Neural progenitor cell (in vitro differentiated cells): ENCODE measurements around the gene SLC34A2. TPM values are rescaled to one million over a fixed set of nuclear protein-coding genes. Genes with fewer than 3 reads are reported as not detected.
A peak's percentile ranks its signal among the peaks of the same experiment; 100 is the strongest.

ENCODE experiments used
- DNase-seq: peaks from one replicate; pipeline ENCODE4 v3.0.0-alpha.2; 2016; ENCODE audit warnings: low spot score
- H2AFZ ChIP-seq: fragments of 200-600 bp; sonication (generic); replicated peaks from 2 replicates; pipeline ENCODE4 v1.6.1; 2016; ENCODE audit warnings: antibody characterized with exemption
- H3F3A ChIP-seq: fragments of 200-600 bp; sonication (generic); 2 replicates; pipeline ENCODE4 v1.6.1; 2016; ENCODE audit warnings: antibody characterized with exemption, low read depth
- H3K27ac ChIP-seq: fragments of 200-600 bp; sonication (generic); 2 replicates; pipeline ENCODE4 v1.5.1; 2016; ENCODE audit warnings: mild to moderate bottlenecking
- H3K27me3 ChIP-seq: fragments of 200-600 bp; sonication (generic); 2 replicates; pipeline ENCODE4 v1.6.1; 2016; ENCODE audit warnings: mild to moderate bottlenecking, moderate library complexity
- H3K36me3 ChIP-seq: fragments of 200-600 bp; sonication (generic); 2 replicates; pipeline ENCODE4 v1.5.1; 2016
- H3K4me1 ChIP-seq: fragments of 200-600 bp; sonication (generic); 2 replicates; pipeline ENCODE4 v1.6.1; 2016; ENCODE audit warnings: mixed run types
- H3K4me2 ChIP-seq: fragments of 200-600 bp; sonication (generic); 2 replicates; pipeline ENCODE4 v1.6.1; 2016
- H3K4me3 ChIP-seq: fragments of 200-600 bp; sonication (generic); 2 replicates; pipeline ENCODE4 v1.5.1; 2016
- H3K79me2 ChIP-seq: fragments of 200-600 bp; sonication (generic); 2 replicates; pipeline ENCODE4 v1.6.1; 2016; ENCODE audit warnings: low read depth
- H3K9ac ChIP-seq: fragments of 200-600 bp; sonication (generic); 2 replicates; pipeline ENCODE4 v1.6.1; 2016
- H3K9me3 ChIP-seq: fragments of 200-600 bp; sonication (generic); 2 replicates; pipeline ENCODE4 v1.5.1; 2016; ENCODE audit warnings: low read depth
- H4K20me1 ChIP-seq: fragments of 200-600 bp; sonication (generic); 2 replicates; pipeline ENCODE4 v1.6.1; 2016; ENCODE audit warnings: low read depth
- H3K27ac Mint-ChIP-seq: 3 replicates; pipeline ENCODE4 v1.8.0; 2021; ENCODE audit warnings: mixed read lengths
- H3K27me3 Mint-ChIP-seq: 2 replicates; pipeline ENCODE4 v1.8.0; 2022; ENCODE audit warnings: low read depth, mild to moderate bottlenecking, inconsistent platforms, moderate library complexity, mixed read lengths; ENCODE audit not compliant: insufficient read depth
- H3K36me3 Mint-ChIP-seq: 3 replicates; pipeline ENCODE4 v1.8.0; 2021; ENCODE audit warnings: mixed read lengths
- H3K4me1 Mint-ChIP-seq: 3 replicates; pipeline ENCODE4 v1.8.0; 2021; ENCODE audit warnings: mixed read lengths
- H3K4me3 Mint-ChIP-seq: 3 replicates; pipeline ENCODE4 v1.8.0; 2021; ENCODE audit warnings: mild to moderate bottlenecking, moderate library complexity, mixed read lengths
- H3K9me3 Mint-ChIP-seq: 3 replicates; pipeline ENCODE4 v1.8.0; 2020; ENCODE audit warnings: mixed read lengths
- CTCF ChIP-seq: fragments of 200-600 bp; sonication (generic); IDR thresholded peaks from 2 replicates; pipeline ENCODE4 v1.5.1; 2017; ENCODE audit warnings: antibody characterized with exemption, mild to moderate bottlenecking
- EZH2 ChIP-seq: fragments of 200-600 bp; sonication (generic); IDR thresholded peaks from 2 replicates; pipeline ENCODE4 v1.6.1; 2017; ENCODE audit warnings: antibody characterized with exemption, mild to moderate bottlenecking, moderate library complexity
- EZH2phosphoT487 ChIP-seq: fragments of 200-600 bp; sonication (generic); IDR thresholded peaks from 2 replicates; pipeline ENCODE4 v1.6.1; 2017; ENCODE audit warnings: antibody characterized with exemption
- total RNA-seq: library from RNA; depleted of rRNA; stranded (reverse); fragments of >200 nt; gene quantifications from 2 replicates; pipeline ENCODE4 v1.2.3, GENCODE V29; 2015; ENCODE audit warnings: low replicate concordance

SLC34A2 gene
- total RNA-seq, 1 donor from 2014 or later = not detected

GRCh38 chr4:25704516-25704915, 48.9 kb downstream of the SLC34A2 start:
- Histone ChIP-seq H3K4me2 (no peak overlapping the region), H3F3A (no peaks in the 10 kb centered on the region), H3K36me3 (no peaks in the 10 kb centered on the region), H3K27ac (no peak overlapping the region), H3K9ac (no peak overlapping the region), H2AFZ (no peak overlapping the region), H3K79me2 (no peaks in the 10 kb centered on the region), H3K9me3 (no peaks in the 10 kb centered on the region), H3K27me3 (no peaks in the 10 kb centered on the region), H3K4me3 (no peak overlapping the region), H3K4me1 (no peaks in the 10 kb centered on the region), H4K20me1 (no peaks in the 10 kb centered on the region)
- peaks cover 5% of the 10 kb centered on the region for H3K9me3 Mint-ChIP-seq
- H3K4me1 Mint-ChIP-seq = peaks cover 3% of the 10 kb centered on the region
- H3K27me3 Mint-ChIP-seq = peaks cover 3% of the 10 kb centered on the region
- no peak overlapping the region for H3K4me3 Mint-ChIP-seq
- H3K27ac Mint-ChIP-seq = no peak overlapping the region
- no peak for TF ChIP-seq EZH2
- TF ChIP-seq CTCF = no peak
- no peak for TF ChIP-seq EZH2phosphoT487
- no peak for DNase-seq
- H3K36me3 Mint-ChIP-seq = no peaks in the 10 kb centered on the region

- no peaks in the 10 kb centered on the region for H3K4me1 Mint-ChIP-seq
- H3K4me3 Mint-ChIP-seq = no peak overlapping the region
- Histone ChIP-seq H3K79me2 (no peaks in the 10 kb centered on the region), H3K4me3 (no peak overlapping the region), H3K9me3 (no peaks in the 10 kb centered on the region), H3K4me1 (no peaks in the 10 kb centered on the region), H3K36me3 (no peaks in the 10 kb centered on the region), H3K27me3 (no peaks in the 10 kb centered on the region), H4K20me1 (no peaks in the 10 kb centered on the region), H3K4me2 (no peak overlapping the region), H3F3A (no peaks in the 10 kb centered on the region), H3K9ac (no peak overlapping the region), H2AFZ (peak overlapping the region; percentile 43), H3K27ac (no peak overlapping the region)
- no peaks in the 10 kb centered on the region for H3K36me3 Mint-ChIP-seq
- peaks cover 7% of the 10 kb centered on the region for H3K9me3 Mint-ChIP-seq
- DNase-seq = no peak
- H3K27ac Mint-ChIP-seq = no peak overlapping the region
- peaks cover 5% of the 10 kb centered on the region for H3K27me3 Mint-ChIP-seq
- TF ChIP-seq EZH2phosphoT487 = no peak
- no peak for TF ChIP-seq EZH2
- no peak for TF ChIP-seq CTCF
Measured at GRCh38 chr4:25710637-25711036, 55.0 kb downstream of the SLC34A2 start.

- peak overlapping the region; percentile 15 for H2AFZ ChIP-seq
Measured at GRCh38 chr4:25712611-25713010, 57.0 kb downstream of the SLC34A2 start.

More at GRCh38 chr4:25712611-25713010, 57.0 kb downstream of the SLC34A2 start:
- H3K4me2 ChIP-seq = no peak overlapping the region
- H4K20me1 ChIP-seq = no peaks in the 10 kb centered on the region
- no peak overlapping the region for H3K9ac ChIP-seq
- H3K4me1 ChIP-seq = no peaks in the 10 kb centered on the region
- Mint-ChIP-seq H3K4me3 (no peak overlapping the region), H3K27ac (no peak overlapping the region), H3K9me3 (peaks cover 7% of the 10 kb centered on the region), H3K27me3 (peaks cover 5% of the 10 kb centered on the region), H3K36me3 (no peaks in the 10 kb centered on the region), H3K4me1 (no peaks in the 10 kb centered on the region)
- DNase-seq = no peak
- no peak overlapping the region for H3K4me3 ChIP-seq
- no peaks in the 10 kb centered on the region for H3K36me3 ChIP-seq
- H3F3A ChIP-seq = no peaks in the 10 kb centered on the region
- no peaks in the 10 kb centered on the region for H3K9me3 ChIP-seq
- H3K27me3 ChIP-seq = no peaks in the 10 kb centered on the region
- TF ChIP-seq CTCF (no peak), EZH2phosphoT487 (no peak), EZH2 (no peak)
- no peaks in the 10 kb centered on the region for H3K79me2 ChIP-seq
- H3K27ac ChIP-seq = no peak overlapping the region
